Neural cell (in vitro differentiated cells): ENCODE measurements around the gene IL21R.

Source experiments
- EP300 ChIP-seq: fragments of 450-650 bp; conservative IDR thresholded peaks from 2 replicates; pipeline ENCODE4 v1.6.1; 2014; ENCODE audit warnings: antibody characterized with exemption, mild to moderate bottlenecking, moderate library complexity; ENCODE audit not compliant: poor library complexity, severe bottlenecking
- EZH2 ChIP-seq: fragments of 200-600, 300-800 bp; shearing (Covaris generic), sonication (generic); IDR thresholded peaks from 2 replicates; pipeline ENCODE4 v1.6.1; 2014; ENCODE audit warnings: antibody characterized with exemption, low read length, borderline replicate concordance, mild to moderate bottlenecking; ENCODE audit not compliant: insufficient read depth, poor library complexity, severe bottlenecking
- POLR2AphosphoS5 ChIP-seq: IDR thresholded peaks from 2 replicates; pipeline ENCODE4 v1.6.1; 2012
- SMC3 ChIP-seq: fragments of 450-650 bp; conservative IDR thresholded peaks from 2 replicates; pipeline ENCODE4 v1.6.1; 2014; ENCODE audit warnings: antibody characterized with exemption, mild to moderate bottlenecking, moderate library complexity; ENCODE audit not compliant: poor library complexity
- TF ChIP-seq, protein P1 (sequence below): fragments of 450-650 bp; IDR thresholded peaks from 2 replicates; pipeline ENCODE4 v1.5.1; 2014; ENCODE audit warnings: antibody characterized with exemption, mild to moderate bottlenecking, moderate library complexity; ENCODE audit not compliant: poor library complexity, severe bottlenecking

DNA sequence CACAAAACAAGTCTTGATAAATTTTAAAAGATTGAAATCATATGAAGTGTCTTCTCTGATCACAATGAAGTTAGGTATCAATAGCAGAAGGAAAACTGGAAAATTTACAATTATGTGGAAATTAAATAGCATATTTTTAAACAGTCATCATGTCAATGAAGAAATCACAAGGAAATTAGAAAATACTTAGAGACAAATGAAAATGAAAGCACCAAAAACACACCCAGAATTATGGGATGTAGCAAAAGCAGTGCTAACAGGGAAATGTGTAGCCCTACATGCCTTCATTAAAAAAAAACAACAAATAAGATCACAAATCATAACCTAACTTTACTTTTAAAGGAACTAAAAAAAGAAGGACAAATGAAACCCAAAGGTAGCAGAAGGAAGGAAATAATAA is 7.5 kb upstream of the IL21R start:
- TF ChIP-seq, protein P1, sequence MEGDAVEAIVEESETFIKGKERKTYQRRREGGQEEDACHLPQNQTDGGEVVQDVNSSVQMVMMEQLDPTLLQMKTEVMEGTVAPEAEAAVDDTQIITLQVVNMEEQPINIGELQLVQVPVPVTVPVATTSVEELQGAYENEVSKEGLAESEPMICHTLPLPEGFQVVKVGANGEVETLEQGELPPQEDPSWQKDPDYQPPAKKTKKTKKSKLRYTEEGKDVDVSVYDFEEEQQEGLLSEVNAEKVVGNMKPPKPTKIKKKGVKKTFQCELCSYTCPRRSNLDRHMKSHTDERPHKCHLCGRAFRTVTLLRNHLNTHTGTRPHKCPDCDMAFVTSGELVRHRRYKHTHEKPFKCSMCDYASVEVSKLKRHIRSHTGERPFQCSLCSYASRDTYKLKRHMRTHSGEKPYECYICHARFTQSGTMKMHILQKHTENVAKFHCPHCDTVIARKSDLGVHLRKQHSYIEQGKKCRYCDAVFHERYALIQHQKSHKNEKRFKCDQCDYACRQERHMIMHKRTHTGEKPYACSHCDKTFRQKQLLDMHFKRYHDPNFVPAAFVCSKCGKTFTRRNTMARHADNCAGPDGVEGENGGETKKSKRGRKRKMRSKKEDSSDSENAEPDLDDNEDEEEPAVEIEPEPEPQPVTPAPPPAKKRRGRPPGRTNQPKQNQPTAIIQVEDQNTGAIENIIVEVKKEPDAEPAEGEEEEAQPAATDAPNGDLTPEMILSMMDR = no peak
- TF ChIP-seq POLR2AphosphoS5 (no peak), EZH2 (no peak), SMC3 (no peak), EP300 (no peak)
